CD4-positive, alpha-beta memory T cell (primary cell): ENCODE results near the gene C21orf91. TPM values are rescaled to one million over a fixed set of nuclear protein-coding genes. Genes with fewer than 3 reads are reported as not detected.

Experiments
- CTCF ChIA-PET: fragments of 350-600 bp; sonication (Branson Sonifier 250); formaldehyde crosslinking; loops from one replicate; lab custom pipeline; 2021; ENCODE audit warnings: inconsistent platforms; ENCODE audit not compliant: partially characterized antibody; lab: Charles Lee
- POLR2A ChIA-PET: fragments of 350-600 bp; sonication (Branson Sonifier 250); formaldehyde crosslinking; loops from one replicate; lab custom pipeline; 2021; ENCODE audit not compliant: partially characterized antibody; lab: Charles Lee
- DNase-seq, 5 donors: peaks; one replicate each; pipeline versions ENCODE4 v3.0.0 to v3.0.0-alpha.2; 2020 to 2022; ENCODE audit warnings: mixed read lengths in 1 of 5
- H3K27ac ChIP-seq: one replicate; pipeline ENCODE4 v1.7.0; 2013; ENCODE audit warnings: low read depth, low read length
- H3K27me3 ChIP-seq: 2 replicates; pipeline ENCODE4 v1.7.0; 2013; ENCODE audit warnings: mild to moderate bottlenecking, low read length, moderate library complexity; ENCODE audit not compliant: insufficient read depth
- H3K36me3 ChIP-seq: 2 replicates; pipeline ENCODE4 v1.7.0; 2013; ENCODE audit warnings: mild to moderate bottlenecking, low read length, moderate library complexity; ENCODE audit not compliant: insufficient read depth
- H3K4me1 ChIP-seq: 2 replicates; pipeline ENCODE4 v1.7.0; 2013; ENCODE audit warnings: mild to moderate bottlenecking, low read length, moderate library complexity; ENCODE audit not compliant: insufficient read depth
- H3K4me3 ChIP-seq, 2 donors: one replicate each; pipeline ENCODE4 v1.7.0; 2013; ENCODE audit warnings: low read length in 2 of 2, mild to moderate bottlenecking in 1 of 2
- H3K9me3 ChIP-seq, 2 donors: one replicate each; pipeline ENCODE4 v1.7.0; 2013; ENCODE audit warnings: low read length in 2 of 2, control low read depth in 1 of 2; ENCODE audit not compliant: control insufficient read depth in 1 of 2
- H3K27ac Mint-ChIP-seq, 7 donors: one replicate each; pipeline ENCODE4 v1.8.0; 2020 to 2021; ENCODE audit warnings: mixed read lengths in 7 of 7, mild to moderate bottlenecking in 6 of 7, inconsistent platforms in 3 of 7, moderate library complexity in 3 of 7
- H3K27me3 Mint-ChIP-seq, 2 donors: one replicate each; pipeline ENCODE4 v1.8.0; 2020 to 2021; ENCODE audit warnings: mixed read lengths in 2 of 2
- H3K36me3 Mint-ChIP-seq, 2 donors: one replicate each; pipeline ENCODE4 v1.8.0; 2020 to 2021; ENCODE audit warnings: mixed read lengths in 2 of 2, inconsistent platforms in 1 of 2, mild to moderate bottlenecking in 1 of 2
- H3K4me1 Mint-ChIP-seq, 4 donors: one replicate each; pipeline ENCODE4 v1.8.0; 2020 to 2021; ENCODE audit warnings: mixed read lengths in 4 of 4, mild to moderate bottlenecking in 1 of 4
- H3K4me3 Mint-ChIP-seq, 8 donors: one replicate each; pipeline ENCODE4 v1.8.0; 2020 to 2021; ENCODE audit warnings: mixed read lengths in 8 of 8, mild to moderate bottlenecking in 7 of 8, moderate library complexity in 6 of 8, inconsistent platforms in 3 of 8
- H3K9me3 Mint-ChIP-seq, 8 donors: one replicate each; pipeline ENCODE4 v1.8.0; 2020 to 2021; ENCODE audit warnings: mixed read lengths in 8 of 8, mild to moderate bottlenecking in 5 of 8, inconsistent platforms in 3 of 8, moderate library complexity in 1 of 8
- intact Hi-C: fragments of 100-400 bp; cut with micrococcal nuclease; formaldehyde crosslinking; loops from one replicate; pipeline ENCODE4 v1.15.1; 2023
- polyA plus RNA-seq, 2 donors: library from polyadenylated mRNA; unstranded; fragments of 300-500 nt; fragmentation: Illumina TruSeq; gene quantifications; one replicate each; pipeline ENCODE4 v1.2.3, GENCODE V29; 2021
- total RNA-seq, 2 experiments: library from RNA; stranded (reverse); gene quantifications; one replicate each; pipeline ENCODE4 v1.2.3, GENCODE V29; 2021

Gene C21orf91
- total and polyA plus RNA-seq, 4 experiments from 2014 or later: 38.5 to 80.5 (median 63.3) TPM

- DNase-seq: no peak
- peaks cover 95% of the 10 kb centered on the region for H3K4me1 ChIP-seq
- no peaks in the 10 kb centered on the region for H3K36me3 ChIP-seq
- H3K27ac ChIP-seq: peak overlapping the region; percentile 66
- Mint-ChIP-seq H3K4me3 (peak overlapping the region in 7 of 8 donors; percentile 69 to 88 (median 85)), H3K36me3 (peaks cover 22 to 23% of the 10 kb centered on the region in 2 donors), H3K27ac (peak overlapping the region; percentile 87 to 97 (median 94)), H3K27me3 (no peaks in the 10 kb centered on the region), H3K9me3 (peaks cover 0 to 7% (median 0%) of the 10 kb centered on the region in 8 donors), H3K4me1 (peaks cover 77 to 97% (median 88%) of the 10 kb centered on the region in 4 donors)
- intact Hi-C loops: no loop called here
- H3K27me3 ChIP-seq: no peaks in the 10 kb centered on the region
- no peaks in the 10 kb centered on the region for H3K9me3 ChIP-seq
- no peak overlapping the region for H3K4me3 ChIP-seq
- ChIA-PET CTCF (no interaction called here), POLR2A (no interaction called here)
These were observed 33.8 kb downstream of the C21orf91 start for GRCh38 chr21:17785403-17785788.

DNA sequence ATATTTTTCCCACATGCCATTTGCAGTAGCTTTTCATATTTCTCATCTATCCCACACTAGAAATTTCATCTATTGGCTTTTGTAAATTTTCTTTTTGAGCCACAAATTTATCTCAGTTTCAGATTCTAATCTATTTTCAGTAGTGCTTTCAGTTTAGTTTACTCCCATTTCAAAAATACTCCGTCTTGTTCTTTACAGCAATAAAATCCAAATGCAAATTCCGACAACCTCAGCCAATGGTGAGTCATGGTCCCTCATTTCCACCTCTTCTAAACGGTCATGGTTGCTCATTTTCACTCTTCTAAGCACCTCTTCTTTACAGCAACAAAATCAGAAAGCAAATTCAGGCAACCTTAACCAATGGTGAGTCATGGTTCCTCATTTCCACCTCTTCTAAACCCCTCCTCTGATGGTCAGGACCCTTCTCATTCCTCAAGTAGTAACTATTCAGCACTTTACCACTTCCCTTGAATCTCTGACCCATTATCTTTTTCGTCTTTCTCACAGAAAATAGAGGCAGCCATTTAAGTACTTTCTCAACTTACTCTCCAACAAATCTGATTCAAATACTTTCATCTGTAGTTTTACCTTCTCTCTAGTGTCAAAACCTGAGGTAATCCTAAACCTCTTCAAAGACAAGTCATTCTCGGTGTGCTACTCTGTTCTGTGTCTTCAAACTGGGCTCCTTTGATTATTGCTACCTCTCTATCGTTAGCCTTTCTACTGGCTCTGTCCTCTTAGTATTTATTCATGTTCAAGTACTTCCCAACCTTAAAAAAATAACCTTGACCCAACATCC, 34.4 kb downstream of the C21orf91 start:
- Mint-ChIP-seq H3K27ac (peak overlapping the region; percentile 87 to 97 (median 94)), H3K36me3 (peaks cover 22 to 24% of the 10 kb centered on the region in 2 donors), H3K4me3 (peak overlapping the region; percentile 69 to 88 (median 84)), H3K9me3 (peaks cover 0 to 7% (median 0%) of the 10 kb centered on the region in 8 donors), H3K27me3 (no peaks in the 10 kb centered on the region), H3K4me1 (peaks cover 82 to 100% (median 93%) of the 10 kb centered on the region in 4 donors)
- peak in 1 of 5 donors; percentile 73 for DNase-seq
- Histone ChIP-seq H3K4me1 (peaks cover 95% of the 10 kb centered on the region), H3K4me3 (peak overlapping the region in 1 of 2 donors; percentile 18), H3K27ac (peak overlapping the region; percentile 66), H3K27me3 (no peaks in the 10 kb centered on the region), H3K36me3 (no peaks in the 10 kb centered on the region), H3K9me3 (no peaks in the 10 kb centered on the region)
- ChIA-PET POLR2A (interaction anchor here (1.1 to 5.9 kb wide), 8 partner anchors 9 to 173 kb away, joined by 5 to 158 read pairs (median 34); partner anchors contain the start of gene C21orf91), CTCF (interaction anchor here (1.1 to 2.0 kb wide), 5 partner anchors 9 to 34 kb away, joined by 3 to 15 read pairs (median 7); partner anchors contain the start of gene C21orf91)
- intact Hi-C loops: loop anchor here (1.0 to 5.0 kb wide), 2 partner anchors 9 to 173 kb away; partner anchors contain the start of gene BTG3

DNA sequence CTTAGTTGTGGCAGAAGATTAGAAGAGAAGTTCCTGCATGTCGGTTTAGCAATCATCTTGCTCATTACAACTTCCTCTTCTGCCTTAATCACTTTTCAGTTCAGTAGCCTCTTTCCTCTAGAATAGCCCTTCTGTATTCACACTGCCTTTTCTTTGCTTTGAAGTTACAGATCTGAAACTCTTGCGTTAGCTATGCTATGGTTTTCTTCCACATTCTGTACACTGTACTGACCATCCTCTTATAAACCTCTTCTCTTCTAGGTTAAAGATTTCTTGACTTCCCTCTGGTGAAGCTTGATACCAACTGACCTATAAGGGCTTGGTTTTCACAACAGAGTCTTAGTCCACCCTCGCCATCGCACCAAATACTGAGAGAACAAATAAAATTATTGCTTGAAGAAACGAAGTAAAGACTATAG, 35.0 kb downstream of the C21orf91 start:
- DNase-seq: peak in 1 of 5 donors; percentile 40
- intact Hi-C loops: loop anchor here (1.0 to 5.0 kb wide), 2 partner anchors 10 to 172 kb away; partner anchors contain the start of gene BTG3

GRCh38 chr21:17783481-17784179, 35.5 kb downstream of the C21orf91 start:
- ChIA-PET POLR2A (interaction anchor here (0.9 to 5.9 kb wide), 13 partner anchors 8 to 172 kb away, joined by 3 to 158 read pairs (median 10); partner anchors contain the start of gene C21orf91), CTCF (interaction anchor here (1.0 to 3.0 kb wide), 8 partner anchors 8 to 105 kb away, joined by 3 to 16 read pairs (median 8); partner anchors contain the start of gene C21orf91)
- Histone ChIP-seq H3K9me3 (no peaks in the 10 kb centered on the region), H3K27ac (peak overlapping the region; percentile 66), H3K36me3 (no peaks in the 10 kb centered on the region), H3K4me3 (peak overlapping the region; percentile 2 to 18), H3K4me1 (peaks cover 92% of the 10 kb centered on the region), H3K27me3 (no peaks in the 10 kb centered on the region)
- peaks cover 79 to 98% (median 92%) of the 10 kb centered on the region in 4 donors for H3K4me1 Mint-ChIP-seq
- peak overlapping the region; percentile 69 to 88 (median 84) for H3K4me3 Mint-ChIP-seq
- peak overlapping the region; percentile 87 to 97 (median 94) for H3K27ac Mint-ChIP-seq
- peaks cover 22 to 24% of the 10 kb centered on the region in 2 donors for H3K36me3 Mint-ChIP-seq
- DNase-seq: peak; percentile 59 to 78 (median 62)
- intact Hi-C loops: loop anchor here (1.0 to 5.0 kb wide), 2 partner anchors 11 to 171 kb away; partner anchors contain the start of gene BTG3
- H3K9me3 Mint-ChIP-seq: peaks cover 0 to 7% (median 0%) of the 10 kb centered on the region in 8 donors
- no peaks in the 10 kb centered on the region for H3K27me3 Mint-ChIP-seq

More for the DNA sequence above, 35.0 kb downstream of the C21orf91 start:
- Histone ChIP-seq H3K9me3 (no peaks in the 10 kb centered on the region), H3K4me3 (peak overlapping the region; percentile 2 to 18), H3K27me3 (no peaks in the 10 kb centered on the region), H3K27ac (peak overlapping the region; percentile 66), H3K36me3 (no peaks in the 10 kb centered on the region), H3K4me1 (peaks cover 95% of the 10 kb centered on the region)
- Mint-ChIP-seq H3K27me3 (no peaks in the 10 kb centered on the region), H3K4me3 (peak overlapping the region; percentile 69 to 88 (median 84)), H3K4me1 (peaks cover 82 to 100% (median 93%) of the 10 kb centered on the region in 4 donors), H3K9me3 (peaks cover 0 to 7% (median 0%) of the 10 kb centered on the region in 8 donors), H3K36me3 (peaks cover 22 to 24% of the 10 kb centered on the region in 2 donors), H3K27ac (peak overlapping the region; percentile 87 to 97 (median 94))
- ChIA-PET POLR2A (interaction anchor here (0.9 to 5.9 kb wide), 13 partner anchors 9 to 172 kb away, joined by 3 to 158 read pairs (median 10); partner anchors contain the start of gene C21orf91), CTCF (interaction anchor here (1.0 to 3.0 kb wide), 8 partner anchors 9 to 105 kb away, joined by 3 to 16 read pairs (median 8); partner anchors contain the start of gene C21orf91)

DNA sequence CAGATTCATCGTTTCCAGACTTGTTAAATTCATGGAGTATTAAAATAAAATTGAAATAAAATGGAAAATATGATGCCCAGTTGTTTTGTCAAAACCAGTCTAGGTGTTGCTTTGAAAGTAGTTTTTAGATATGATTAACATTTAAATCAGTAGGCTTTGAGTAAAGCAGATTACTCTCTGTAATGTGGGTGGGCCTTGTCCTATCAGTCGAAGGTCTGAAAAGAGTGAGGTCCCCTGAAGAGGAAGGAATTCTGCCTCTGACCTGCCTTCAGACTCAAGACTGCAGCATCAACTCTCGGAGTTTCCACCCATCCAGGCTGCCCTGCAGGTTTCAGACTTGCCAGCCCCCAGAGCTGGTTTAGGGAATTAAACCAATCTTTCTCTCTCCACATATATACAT, 36.2 kb downstream of the C21orf91 start:
- peaks cover 76 to 91% (median 86%) of the 10 kb centered on the region in 4 donors for H3K4me1 Mint-ChIP-seq
- H3K4me3 Mint-ChIP-seq: peak overlapping the region in 6 of 8 donors; percentile 69 to 88 (median 82)
- ChIA-PET CTCF (interaction anchor here (1.0 to 3.0 kb wide), 7 partner anchors 11 to 104 kb away, joined by 4 to 27 read pairs (median 15); partner anchors contain the start of gene C21orf91), POLR2A (interaction anchor here (1.1 to 5.9 kb wide), 8 partner anchors 7 to 171 kb away, joined by 4 to 158 read pairs (median 34); partner anchors contain the start of gene C21orf91)
- DNase-seq: no peak
- peak overlapping the region; percentile 66 for H3K27ac ChIP-seq
- H3K36me3 Mint-ChIP-seq: peaks cover 22 to 24% of the 10 kb centered on the region in 2 donors
- no peaks in the 10 kb centered on the region for H3K27me3 Mint-ChIP-seq
- H3K4me3 ChIP-seq: no peak overlapping the region
- peaks cover 86% of the 10 kb centered on the region for H3K4me1 ChIP-seq
- no peaks in the 10 kb centered on the region for H3K36me3 ChIP-seq
- no peaks in the 10 kb centered on the region for H3K27me3 ChIP-seq
- intact Hi-C loops: loop anchor here (5.0 kb wide), 1 partner anchor 171 kb away; the partner anchor contains the start of gene BTG3
- peaks cover 0 to 7% (median 0%) of the 10 kb centered on the region in 8 donors for H3K9me3 Mint-ChIP-seq
- no peaks in the 10 kb centered on the region for H3K9me3 ChIP-seq
- peak overlapping the region; percentile 87 to 97 (median 96) for H3K27ac Mint-ChIP-seq

GRCh38 chr21:17782051-17782450, 37.1 kb downstream of the C21orf91 start:
- no peak overlapping the region for H3K4me3 ChIP-seq
- peak; percentile 64 to 71 (median 66) for DNase-seq

More at GRCh38 chr21:17782051-17782450, 37.1 kb downstream of the C21orf91 start:
- intact Hi-C loops: loop anchor here (1.0 to 5.0 kb wide), 2 partner anchors 94 to 170 kb away; partner anchors contain the start of gene BTG3
- Histone ChIP-seq H3K36me3 (no peaks in the 10 kb centered on the region), H3K4me1 (peaks cover 82% of the 10 kb centered on the region), H3K9me3 (no peaks in the 10 kb centered on the region), H3K27me3 (no peaks in the 10 kb centered on the region), H3K27ac (peak overlapping the region; percentile 67)
- Mint-ChIP-seq H3K4me1 (peaks cover 70 to 89% (median 82%) of the 10 kb centered on the region in 4 donors), H3K4me3 (peak overlapping the region; percentile 8 to 90 (median 74)), H3K36me3 (peaks cover 22 to 23% of the 10 kb centered on the region in 2 donors), H3K9me3 (peaks cover 0 to 7% (median 0%) of the 10 kb centered on the region in 8 donors), H3K27me3 (no peaks in the 10 kb centered on the region), H3K27ac (peak overlapping the region; percentile 87 to 97 (median 97))
- POLR2A ChIA-PET: interaction anchor here (1.0 to 5.9 kb wide), 8 partner anchors 10 to 171 kb away, joined by 4 to 158 read pairs (median 20); partner anchors contain the start of genes BTG3 and C21orf91
- CTCF ChIA-PET: interaction anchor here (0.9 to 3.0 kb wide), 12 partner anchors 8 to 117 kb away, joined by 3 to 27 read pairs (median 5); partner anchors contain the start of gene C21orf91
